Ectodermal cell (in vitro differentiated cells): ENCODE results near the gene DCTN3.

ENCODE experiments used
- H3K27ac ChIP-seq: 2 replicates; pipeline ENCODE4 v1.7.0; 2013; ENCODE audit warnings: mild to moderate bottlenecking, low read depth, low read length; ENCODE audit not compliant: insufficient read depth, poor library complexity, severe bottlenecking
- H3K27me3 ChIP-seq: 2 replicates; pipeline ENCODE4 v1.7.0; 2013; ENCODE audit warnings: mild to moderate bottlenecking, low read length; ENCODE audit not compliant: insufficient read depth, control insufficient read depth, poor library complexity, severe bottlenecking
- H3K36me3 ChIP-seq: one replicate; pipeline ENCODE4 v1.7.0; 2013; ENCODE audit warnings: low read length; ENCODE audit not compliant: control insufficient read depth, insufficient read depth
- H3K4me1 ChIP-seq: one replicate; pipeline ENCODE4 v1.7.0; 2013; ENCODE audit warnings: low read length; ENCODE audit not compliant: control insufficient read depth, insufficient read depth
- H3K4me3 ChIP-seq: 2 replicates; pipeline ENCODE4 v1.7.0; 2013; ENCODE audit warnings: low read depth, low read length, control low read depth; ENCODE audit not compliant: insufficient read depth
- H3K9me3 ChIP-seq: 2 replicates; pipeline ENCODE4 v1.7.0; 2013; ENCODE audit warnings: mild to moderate bottlenecking, low read length, moderate library complexity; ENCODE audit not compliant: control insufficient read depth
- WGBS, 2 experiments: methylation state at CpG; one replicate each; pipeline ENCODE4 v1.1.7; 2013; ENCODE audit warnings: missing lambda C conversion rate in 2 of 2; 5-methylcytosine and 5-hydroxymethylcytosine counted together

DCTN3 gene

GRCh38 chr9:34579104-34579807, 41.0 kb downstream of the DCTN3 start:
- Histone ChIP-seq H3K27ac (peak overlapping the region; percentile 98), H3K9me3 (no peaks in the 10 kb centered on the region), H3K4me3 (peak overlapping the region; percentile 45), H3K4me1 (peaks cover 87% of the 10 kb centered on the region), H3K27me3 (no peaks in the 10 kb centered on the region), H3K36me3 (no peaks in the 10 kb centered on the region)
- WGBS, 2 experiments = 4 to 6% methylated on average over 14 to 17 of the region's 17 CpGs

- Histone ChIP-seq H3K4me1 (peaks cover 87% of the 10 kb centered on the region), H3K36me3 (no peaks in the 10 kb centered on the region), H3K9me3 (no peaks in the 10 kb centered on the region), H3K27ac (peak overlapping the region; percentile 98), H3K4me3 (peak overlapping the region; percentile 45), H3K27me3 (no peaks in the 10 kb centered on the region)
- 6 to 7% methylated on average over 28 of the region's 28 CpGs for WGBS, 2 experiments
Observed at GRCh38 chr9:34578241-34579103, 41.8 kb downstream of the DCTN3 start.

- H3K4me3 ChIP-seq = peak overlapping the region; percentile 45
- WGBS, 2 experiments = 1% methylated on average over 62 of the region's 62 CpGs
- H3K9me3 ChIP-seq = no peaks in the 10 kb centered on the region
- H3K4me1 ChIP-seq = peaks cover 85% of the 10 kb centered on the region
- H3K36me3 ChIP-seq = no peaks in the 10 kb centered on the region
- peak overlapping the region; percentile 98 for H3K27ac ChIP-seq
- H3K27me3 ChIP-seq = no peaks in the 10 kb centered on the region
Observed at GRCh38 chr9:34577400-34578240, 42.7 kb downstream of the DCTN3 start.

- Histone ChIP-seq H3K4me1 (peaks cover 77% of the 10 kb centered on the region), H3K27me3 (no peaks in the 10 kb centered on the region), H3K9me3 (no peaks in the 10 kb centered on the region), H3K36me3 (no peaks in the 10 kb centered on the region), H3K4me3 (peak overlapping the region; percentile 18), H3K27ac (peak overlapping the region; percentile 65)
- WGBS, 2 experiments = 24 to 26% methylated on average over 14 of the region's 14 CpGs
Observed at GRCh38 chr9:34576597-34577399, 43.5 kb downstream of the DCTN3 start.

GRCh38 chr9:34575862-34576596, 44.3 kb downstream of the DCTN3 start:
- Histone ChIP-seq H3K36me3 (no peaks in the 10 kb centered on the region), H3K9me3 (no peaks in the 10 kb centered on the region), H3K4me3 (no peak overlapping the region), H3K27me3 (no peaks in the 10 kb centered on the region), H3K27ac (no peak overlapping the region), H3K4me1 (peaks cover 75% of the 10 kb centered on the region)
- 77 to 79% methylated on average over 21 of the region's 21 CpGs for WGBS, 2 experiments

GRCh38 chr9:34575241-34575640, 45.1 kb downstream of the DCTN3 start:
- Histone ChIP-seq H3K27me3 (no peaks in the 10 kb centered on the region), H3K9me3 (no peaks in the 10 kb centered on the region), H3K27ac (no peak overlapping the region), H3K4me3 (no peak overlapping the region), H3K4me1 (peaks cover 74% of the 10 kb centered on the region), H3K36me3 (no peaks in the 10 kb centered on the region)
- WGBS, 2 experiments = 79 to 80% methylated on average over 8 of the region's 8 CpGs

- H3K27ac ChIP-seq = no peak overlapping the region
Observed at GRCh38 chr9:34574571-34574970, 45.7 kb downstream of the DCTN3 start.

GRCh38 chr9:34573599-34574325, 46.5 kb downstream of the DCTN3 start:
- H3K9me3 ChIP-seq = no peaks in the 10 kb centered on the region
- H3K4me1 ChIP-seq = peaks cover 73% of the 10 kb centered on the region
- H3K36me3 ChIP-seq = no peaks in the 10 kb centered on the region
- no peaks in the 10 kb centered on the region for H3K27me3 ChIP-seq
- H3K4me3 ChIP-seq = no peak overlapping the region
- 52 to 57% methylated on average over 17 of the region's 17 CpGs for WGBS, 2 experiments
- no peak overlapping the region for H3K27ac ChIP-seq

More at GRCh38 chr9:34574571-34574970, 45.7 kb downstream of the DCTN3 start:
- Histone ChIP-seq H3K9me3 (no peaks in the 10 kb centered on the region), H3K27me3 (no peaks in the 10 kb centered on the region), H3K4me3 (no peak overlapping the region), H3K4me1 (peaks cover 73% of the 10 kb centered on the region), H3K36me3 (no peaks in the 10 kb centered on the region)
- WGBS, 2 experiments = 90 to 91% methylated on average over 12 of the region's 12 CpGs
